VCaP (cell line): ENCODE measurements around the gene DNAH9.
A peak's percentile ranks its signal among the peaks of the same experiment; 100 is the strongest.

Experiments used
- H3K27ac ChIP-seq: fragments of 450-650 bp; 2 replicates; pipeline ENCODE4 v1.5.1; 2017
- TF ChIP-seq, protein P1 (sequence below): fragments of 450-650 bp; conservative IDR thresholded peaks from 2 replicates; pipeline ENCODE4 v1.5.1; 2017; ENCODE audit warnings: mild to moderate bottlenecking, moderate library complexity

DNAH9 gene

GRCh38 chr17:11641521-11642275 is 43.4 kb downstream of the DNAH9 start:
- TF ChIP-seq, protein P1, sequence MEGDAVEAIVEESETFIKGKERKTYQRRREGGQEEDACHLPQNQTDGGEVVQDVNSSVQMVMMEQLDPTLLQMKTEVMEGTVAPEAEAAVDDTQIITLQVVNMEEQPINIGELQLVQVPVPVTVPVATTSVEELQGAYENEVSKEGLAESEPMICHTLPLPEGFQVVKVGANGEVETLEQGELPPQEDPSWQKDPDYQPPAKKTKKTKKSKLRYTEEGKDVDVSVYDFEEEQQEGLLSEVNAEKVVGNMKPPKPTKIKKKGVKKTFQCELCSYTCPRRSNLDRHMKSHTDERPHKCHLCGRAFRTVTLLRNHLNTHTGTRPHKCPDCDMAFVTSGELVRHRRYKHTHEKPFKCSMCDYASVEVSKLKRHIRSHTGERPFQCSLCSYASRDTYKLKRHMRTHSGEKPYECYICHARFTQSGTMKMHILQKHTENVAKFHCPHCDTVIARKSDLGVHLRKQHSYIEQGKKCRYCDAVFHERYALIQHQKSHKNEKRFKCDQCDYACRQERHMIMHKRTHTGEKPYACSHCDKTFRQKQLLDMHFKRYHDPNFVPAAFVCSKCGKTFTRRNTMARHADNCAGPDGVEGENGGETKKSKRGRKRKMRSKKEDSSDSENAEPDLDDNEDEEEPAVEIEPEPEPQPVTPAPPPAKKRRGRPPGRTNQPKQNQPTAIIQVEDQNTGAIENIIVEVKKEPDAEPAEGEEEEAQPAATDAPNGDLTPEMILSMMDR = no peak

GRCh38 chr17:11642655-11643054 is 44.4 kb downstream of the DNAH9 start:
- TF ChIP-seq, protein P1 = no peak
- H3K27ac ChIP-seq = no peak overlapping the region

More at GRCh38 chr17:11641521-11642275, 43.4 kb downstream of the DNAH9 start:
- no peak overlapping the region for H3K27ac ChIP-seq

DNA sequence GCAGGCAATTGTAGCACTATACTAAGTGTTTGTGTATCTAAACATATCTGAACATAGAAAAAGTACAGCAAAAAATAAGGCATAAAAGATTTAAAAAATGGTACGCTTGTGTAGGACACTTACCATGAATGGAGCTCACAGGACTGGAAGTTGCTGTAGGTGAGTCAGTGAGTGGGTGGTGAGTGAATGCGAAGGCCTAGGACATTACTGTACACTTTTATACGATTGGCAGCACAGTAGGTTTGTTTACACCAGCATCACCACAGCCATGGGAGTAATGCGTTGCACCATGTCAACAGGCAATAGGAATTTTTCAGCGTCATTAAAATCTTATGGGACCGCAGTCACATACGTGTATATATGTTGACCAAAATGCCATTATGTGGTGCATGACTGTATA is 45.6 kb downstream of the DNAH9 start:
- TF ChIP-seq, protein P1 = no peak
- no peak overlapping the region for H3K27ac ChIP-seq

GRCh38 chr17:11644265-11645212 is 46.3 kb downstream of the DNAH9 start:
- no peak overlapping the region for H3K27ac ChIP-seq
- TF ChIP-seq, protein P1 = peak; percentile 87

GRCh38 chr17:11645426-11645825 is 47.2 kb downstream of the DNAH9 start:
- no peak overlapping the region for H3K27ac ChIP-seq
- TF ChIP-seq, protein P1 = no peak

DNA sequence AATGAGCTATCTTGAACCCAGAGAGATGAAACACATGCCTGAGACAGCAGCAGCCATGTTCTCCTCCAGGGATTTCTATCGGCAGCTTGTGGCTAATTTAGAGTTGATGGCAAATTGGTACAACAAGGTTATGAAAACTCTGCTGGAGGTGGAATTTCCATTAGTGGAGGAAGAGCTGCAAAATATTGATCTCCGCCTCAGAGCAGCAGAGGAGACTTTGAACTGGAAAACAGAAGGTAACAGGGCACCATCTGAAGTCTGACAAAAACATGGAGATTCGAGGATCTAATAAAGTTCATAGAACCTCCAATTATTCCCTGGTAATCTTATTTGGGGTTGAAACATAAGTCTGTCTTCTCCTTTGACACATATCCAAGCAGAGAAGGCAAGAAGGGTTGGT is 52.8 kb downstream of the DNAH9 start:
- TF ChIP-seq, protein P1 = no peak
- H3K27ac ChIP-seq = no peak overlapping the region

GRCh38 chr17:11668618-11669017 is 70.3 kb downstream of the DNAH9 start:
- H3K27ac ChIP-seq = no peak overlapping the region
- TF ChIP-seq, protein P1 = no peak
